Measurements from ENCODE around the gene TRMT10B.

The TRMT10B gene

DNA sequence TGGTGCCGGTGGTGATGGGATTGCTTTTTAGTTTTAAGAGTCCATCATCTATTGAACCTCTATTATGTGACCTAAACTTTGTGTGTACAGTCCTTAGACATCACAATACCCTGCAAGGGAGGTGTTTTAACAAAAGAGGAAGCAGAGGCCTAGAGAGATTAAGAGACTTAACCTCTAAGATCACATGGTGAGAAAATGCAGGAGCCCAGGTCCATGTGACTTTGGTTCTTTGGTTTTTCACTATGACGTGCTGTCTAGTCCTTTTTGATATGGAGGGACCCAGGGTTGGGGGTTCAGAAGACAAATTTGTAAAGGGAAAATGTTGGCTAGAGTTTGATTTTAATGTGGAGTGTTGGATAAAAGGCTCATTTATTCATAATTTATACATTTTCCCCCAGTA is 34.1 kb upstream of the TRMT10B start:
- DNase-seq (ENCODE audit: low spot score) = no peak
- no peak overlapping the region for H3K4me3 ChIP-seq
- H3K27ac ChIP-seq = no peak overlapping the region
- TF ChIP-seq, protein P1, sequence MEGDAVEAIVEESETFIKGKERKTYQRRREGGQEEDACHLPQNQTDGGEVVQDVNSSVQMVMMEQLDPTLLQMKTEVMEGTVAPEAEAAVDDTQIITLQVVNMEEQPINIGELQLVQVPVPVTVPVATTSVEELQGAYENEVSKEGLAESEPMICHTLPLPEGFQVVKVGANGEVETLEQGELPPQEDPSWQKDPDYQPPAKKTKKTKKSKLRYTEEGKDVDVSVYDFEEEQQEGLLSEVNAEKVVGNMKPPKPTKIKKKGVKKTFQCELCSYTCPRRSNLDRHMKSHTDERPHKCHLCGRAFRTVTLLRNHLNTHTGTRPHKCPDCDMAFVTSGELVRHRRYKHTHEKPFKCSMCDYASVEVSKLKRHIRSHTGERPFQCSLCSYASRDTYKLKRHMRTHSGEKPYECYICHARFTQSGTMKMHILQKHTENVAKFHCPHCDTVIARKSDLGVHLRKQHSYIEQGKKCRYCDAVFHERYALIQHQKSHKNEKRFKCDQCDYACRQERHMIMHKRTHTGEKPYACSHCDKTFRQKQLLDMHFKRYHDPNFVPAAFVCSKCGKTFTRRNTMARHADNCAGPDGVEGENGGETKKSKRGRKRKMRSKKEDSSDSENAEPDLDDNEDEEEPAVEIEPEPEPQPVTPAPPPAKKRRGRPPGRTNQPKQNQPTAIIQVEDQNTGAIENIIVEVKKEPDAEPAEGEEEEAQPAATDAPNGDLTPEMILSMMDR (IDR thresholded peaks at IDR 0.05) = no peak

DNA sequence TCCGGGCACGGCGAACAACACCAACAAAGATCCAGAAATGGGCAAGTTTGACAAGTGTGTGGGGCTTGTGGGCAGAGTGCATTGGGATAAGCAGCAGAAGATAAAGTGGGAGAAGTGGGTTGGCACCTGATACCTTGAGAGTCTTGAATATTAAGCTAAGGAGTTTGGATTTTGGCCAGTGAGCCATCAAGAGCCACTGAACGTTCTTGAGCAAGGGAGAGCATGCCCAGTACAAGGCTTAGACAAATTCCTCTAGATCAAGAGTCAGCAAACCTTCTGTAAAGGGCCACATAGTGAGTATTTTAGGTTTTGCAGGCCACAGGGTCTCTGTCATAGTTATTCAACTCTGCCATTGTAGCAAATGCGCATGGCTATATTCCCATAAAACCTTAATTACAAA is 26.6 kb upstream of the TRMT10B start:
- no peak for DNase-seq (ENCODE audit: low spot score)
- Histone ChIP-seq H3K4me3 (no peak overlapping the region), H3K27ac (no peak overlapping the region)
- TF ChIP-seq, protein P1 (IDR thresholded peaks at IDR 0.05) = no peak

DNA sequence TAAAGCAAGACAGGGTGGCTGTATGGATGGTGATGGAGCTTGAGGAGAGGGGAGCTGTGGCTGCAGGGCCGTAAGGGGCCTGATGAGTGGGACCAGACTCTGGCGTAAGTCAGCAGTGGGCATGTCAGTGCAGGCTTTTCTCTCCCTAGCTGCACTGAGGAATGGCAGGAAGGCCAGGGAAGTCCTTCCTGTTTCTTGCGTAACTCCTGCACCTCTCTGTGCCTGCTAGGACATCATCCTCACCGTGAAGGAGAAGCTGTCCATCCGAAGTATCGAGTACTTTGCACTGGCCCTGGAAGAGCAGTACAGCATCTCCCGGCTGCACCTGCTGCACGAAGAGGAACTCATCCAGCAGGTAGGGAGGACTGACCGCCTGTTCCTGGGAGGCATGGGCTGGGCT is 24.1 kb upstream of the TRMT10B start:
- TF ChIP-seq, protein P1 (IDR thresholded peaks at IDR 0.05) = no peak
- H3K4me3 ChIP-seq = no peak overlapping the region
- no peak for DNase-seq (ENCODE audit: low spot score)
- no peak overlapping the region for H3K27ac ChIP-seq

DNA sequence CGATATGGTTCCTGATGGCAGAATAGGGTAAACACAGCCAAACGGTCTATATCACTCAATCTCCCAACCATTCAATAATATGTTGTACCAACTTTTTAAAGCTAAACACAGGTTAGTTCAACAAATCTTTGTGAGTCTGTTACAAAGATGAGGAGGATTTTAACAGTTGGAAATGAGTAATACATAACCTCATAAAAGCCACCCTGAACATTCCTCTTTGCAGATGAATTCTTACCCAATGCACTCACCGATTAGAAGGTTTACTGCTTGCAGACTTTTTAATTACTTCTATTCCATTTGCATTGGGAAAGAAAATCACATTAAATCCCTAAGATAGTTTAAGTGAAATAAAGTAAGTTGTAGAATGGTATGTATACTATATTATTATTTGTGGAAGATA is 23.3 kb upstream of the TRMT10B start:
- Histone ChIP-seq H3K4me3 (no peak overlapping the region), H3K27ac (no peak overlapping the region)
- DNase-seq (ENCODE audit: low spot score) = no peak
- TF ChIP-seq, protein P1 (IDR thresholded peaks at IDR 0.05) = no peak

DNA sequence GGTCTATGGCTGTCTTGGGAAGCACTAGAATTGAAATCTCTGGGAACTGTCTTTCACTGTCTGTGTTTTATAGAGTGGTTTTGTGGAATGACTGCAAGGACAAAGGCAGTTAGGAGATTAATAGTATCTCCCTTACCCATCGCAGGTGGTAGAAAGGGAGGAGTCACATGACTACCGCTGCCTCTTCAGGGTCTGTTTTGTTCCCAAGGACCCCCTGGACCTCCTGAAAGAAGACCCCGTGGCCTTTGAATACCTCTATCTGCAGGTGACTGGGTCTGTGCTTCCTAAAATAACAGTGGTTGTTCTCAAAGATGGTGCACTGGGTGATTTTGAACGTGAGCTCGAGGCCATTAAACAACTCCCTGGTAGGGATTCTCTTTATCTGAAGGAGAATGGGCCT is 22.8 kb upstream of the TRMT10B start:
- no peak for DNase-seq (ENCODE audit: low spot score)
- no peak overlapping the region for H3K27ac ChIP-seq
- TF ChIP-seq, protein P1 (IDR thresholded peaks at IDR 0.05) = no peak
- no peak overlapping the region for H3K4me3 ChIP-seq

DNA sequence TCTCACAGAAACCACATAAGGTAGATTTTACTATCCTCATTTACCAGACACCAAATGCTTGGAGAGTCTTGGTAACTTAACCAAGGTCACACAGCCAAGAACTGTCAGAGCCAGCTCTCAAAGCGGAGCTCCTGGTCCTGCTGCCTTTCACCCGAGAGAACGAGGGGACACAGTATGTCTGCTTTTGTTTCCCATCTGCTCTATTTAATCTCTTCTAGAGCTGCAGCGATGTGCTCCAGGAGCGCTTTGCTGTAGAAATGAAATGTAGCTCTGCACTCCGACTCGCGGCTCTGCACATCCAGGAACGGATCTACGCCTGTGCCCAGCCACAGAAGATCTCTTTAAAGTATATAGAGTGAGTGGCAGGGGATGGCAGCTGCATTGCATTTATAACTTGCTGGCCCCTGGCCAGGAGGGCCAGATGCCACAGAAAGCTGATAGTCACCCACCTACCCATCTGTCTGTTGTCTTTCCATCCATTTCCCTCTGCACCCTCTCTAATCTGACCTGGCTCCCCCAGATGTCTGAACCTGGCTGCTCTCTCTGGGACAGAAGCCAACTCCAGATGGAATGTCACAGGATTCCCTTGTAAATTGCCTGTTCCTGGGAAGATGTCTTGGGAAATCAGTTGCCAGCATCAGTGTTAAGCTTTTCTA is 21.4 kb upstream of the TRMT10B start:
- TF ChIP-seq, protein P1 (IDR thresholded peaks at IDR 0.05) = no peak
- DNase-seq (ENCODE audit: low spot score) = no peak
- no peak overlapping the region for H3K4me3 ChIP-seq
- H3K27ac ChIP-seq = no peak overlapping the region

DNA sequence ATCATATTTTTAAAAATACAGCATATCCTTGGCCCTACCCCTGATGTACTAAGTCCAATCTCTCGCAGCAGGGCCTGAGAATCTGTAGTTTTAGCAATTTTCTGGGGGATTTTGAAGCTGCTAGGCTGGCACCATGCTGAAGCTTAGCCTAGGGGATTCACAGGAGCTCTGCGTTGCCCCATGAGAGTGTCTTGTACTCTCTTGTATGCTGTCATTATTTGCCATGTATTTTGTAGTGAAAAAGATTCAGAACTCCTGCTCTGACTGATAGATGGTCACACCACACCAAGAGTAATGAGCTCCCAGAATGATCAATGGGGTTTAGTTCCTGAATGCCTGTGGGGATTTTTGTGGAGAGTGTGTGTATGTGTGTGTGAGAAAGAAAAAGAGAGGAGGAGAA is 20.7 kb upstream of the TRMT10B start:
- Histone ChIP-seq H3K4me3 (no peak overlapping the region), H3K27ac (no peak overlapping the region)
- TF ChIP-seq, protein P1 (IDR thresholded peaks at IDR 0.05) = no peak
- DNase-seq (ENCODE audit: low spot score) = no peak
